Uterus (tissue), 2 donors: ENCODE results near the gene ITFG2.

Source experiments
- CTCF ChIP-seq, 4 experiments: fragments of 200-600 bp in 2 of 4; fragments of 450-650 bp in 2 of 4; sonication (generic) in 2 of 4; IDR thresholded peaks; one replicate each; pipeline ENCODE4 v1.5.1; 2016 to 2019; ENCODE audit warnings: antibody characterized with exemption in 4 of 4, mild to moderate bottlenecking in 2 of 4, moderate library complexity in 1 of 4
- POLR2A ChIP-seq, 2 donors: fragments of 450-650 bp; IDR thresholded peaks; one replicate each; pipeline ENCODE4 v1.6.1; 2016; ENCODE audit warnings: antibody characterized with exemption in 2 of 2, mild to moderate bottlenecking in 1 of 2, moderate library complexity in 1 of 2

DNA sequence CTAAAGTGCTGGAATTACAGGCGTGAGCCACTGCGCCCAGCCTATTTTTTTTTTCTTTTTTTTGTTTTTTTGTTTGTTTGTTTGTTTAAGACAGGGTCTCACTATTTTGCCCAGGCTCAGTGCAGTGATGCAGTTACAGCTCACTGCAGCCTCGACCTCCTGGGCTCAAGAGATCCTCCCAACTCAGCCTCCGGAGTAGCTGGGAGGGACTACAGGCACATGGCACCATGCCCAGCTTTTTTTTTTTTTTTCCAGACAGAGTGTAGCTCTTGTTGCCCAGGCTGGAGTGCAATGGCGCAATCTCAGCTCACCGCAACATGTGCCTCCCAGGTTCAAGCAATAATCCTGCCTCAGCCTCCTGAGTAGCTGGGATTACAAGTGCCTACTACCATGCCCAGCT, 5.8 kb upstream of the ITFG2 start:
- TF ChIP-seq CTCF (IDR thresholded peaks at IDR 0.05) (no peak), POLR2A (IDR thresholded peaks at IDR 0.05) (no peak)
